Cardiac septum (tissue), 1 donor: ENCODE results near the gene ACSL4. TPM values are rescaled to one million over a fixed set of nuclear protein-coding genes. Genes with fewer than 3 reads are reported as not detected.
"Not testable (repeated sequence)": the region's sequence is repeated elsewhere in the genome, so short reads cannot be mapped to it uniquely, and the experiment has no call there.

Experiments used
- DNase-seq: peaks from one replicate; pipeline ENCODE4 v3.0.0-alpha.2; 2020; ENCODE audit warnings: low spot score
- intact Hi-C: fragments of 100-400 bp; cut with DNase I; formaldehyde crosslinking; loops from one replicate; pipeline ENCODE4 v1.14.0; 2022
- total RNA-seq: library from RNA; stranded (reverse); fragmentation: NEBNext Ultra II Directional; extraction: Animal tissue kit (Norgen Biotek cat#: 25700); gene quantifications from one replicate; pipeline ENCODE4 v1.2.1, GENCODE V29; 2021
- donor health status: DM: no; HTN: no; CAD: no.

Gene ACSL4
- total RNA-seq, 1 donor from 2014 or later, result 49.4 TPM

DNA sequence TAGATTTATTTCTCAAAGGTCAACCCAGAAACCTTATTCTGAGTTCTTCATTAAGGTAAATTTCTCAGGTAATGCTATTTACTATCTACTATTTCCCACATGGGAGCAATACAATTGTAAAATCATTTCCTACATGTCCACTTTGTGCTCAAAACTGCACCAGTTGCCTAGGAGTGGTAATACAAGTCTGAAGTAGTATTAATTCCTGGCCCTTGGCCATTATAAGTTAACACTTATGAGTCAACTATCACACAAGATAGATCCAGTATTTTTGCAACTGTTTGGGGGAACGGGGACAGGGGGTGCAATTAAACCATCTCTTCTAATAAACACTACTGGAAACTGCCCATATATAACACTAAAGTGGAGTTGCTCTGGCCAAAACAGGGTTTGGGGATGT lies 48.9 kb downstream of the ACSL4 start:
- intact Hi-C loops, result no loop called here
- DNase-seq, result no peak

DNA sequence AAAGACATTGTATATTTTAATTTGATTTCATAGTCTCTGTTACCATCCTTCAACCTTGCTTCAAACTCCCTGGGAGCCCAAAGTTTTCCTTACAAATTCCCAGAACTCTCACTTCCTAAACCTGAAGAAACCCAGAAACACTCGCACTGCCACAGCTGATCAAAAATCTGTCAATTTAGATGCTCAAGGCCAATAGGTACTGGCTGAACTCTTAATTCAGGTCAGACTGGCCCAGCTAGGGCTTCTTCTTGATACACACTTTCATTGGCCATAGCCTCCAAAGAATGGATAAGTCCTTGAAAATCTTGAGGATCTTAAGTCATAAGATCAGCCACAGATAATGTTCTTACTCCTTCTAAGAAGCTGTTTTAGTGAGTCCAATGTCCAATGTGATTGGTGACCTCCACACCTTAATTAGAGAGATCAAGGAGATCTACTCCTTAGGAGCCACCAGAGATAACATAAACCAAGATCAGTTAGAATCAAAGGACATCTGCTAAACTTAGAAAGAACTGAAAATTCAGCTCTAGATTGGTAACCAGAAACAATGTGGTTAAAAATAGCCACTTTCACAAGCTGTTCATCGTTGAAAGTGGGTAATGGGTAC lies 51.5 kb downstream of the ACSL4 start:
- intact Hi-C loops, result no loop called here
- no peak for DNase-seq

DNA sequence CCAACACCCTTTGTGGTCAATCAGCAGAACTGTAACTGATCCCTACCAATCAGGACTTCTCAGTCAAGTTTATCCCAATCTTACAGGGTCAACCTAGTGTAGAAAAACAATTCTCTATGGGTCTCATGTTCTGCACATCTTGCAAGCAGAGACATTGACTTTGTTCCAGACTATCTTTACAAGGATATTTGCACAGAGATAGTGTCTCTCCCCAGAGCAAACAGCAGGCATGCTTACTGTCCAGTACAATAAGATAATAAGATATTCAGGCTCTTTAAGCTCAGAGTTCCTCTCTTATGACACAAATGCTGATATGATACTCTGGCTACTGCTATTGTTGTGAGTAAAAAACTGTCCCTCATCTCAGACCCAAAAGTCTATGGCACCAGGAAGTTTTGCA lies 53.2 kb downstream of the ACSL4 start:
- no peak for DNase-seq
- intact Hi-C loops, result no loop called here

DNA sequence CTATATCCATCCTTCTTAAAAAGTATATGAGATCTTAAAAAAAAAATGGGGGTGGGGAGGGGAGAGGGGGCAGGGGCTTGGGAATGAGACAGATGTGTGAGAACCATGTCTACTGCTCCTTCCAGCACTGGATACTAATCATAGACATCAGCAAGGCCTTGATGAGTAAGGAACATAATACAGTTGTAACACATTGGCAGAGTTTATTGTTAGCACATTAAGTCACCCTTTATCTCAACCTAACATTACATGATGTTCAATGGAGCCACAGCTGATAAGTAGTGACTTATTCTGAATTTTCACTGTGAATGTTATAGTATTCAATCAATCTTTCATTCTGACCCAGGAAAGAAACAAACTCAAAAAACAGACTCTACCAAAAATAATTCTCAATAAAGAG lies 60.8 kb downstream of the ACSL4 start:
- intact Hi-C loops, result no loop called here
- DNase-seq, result no peak

DNA sequence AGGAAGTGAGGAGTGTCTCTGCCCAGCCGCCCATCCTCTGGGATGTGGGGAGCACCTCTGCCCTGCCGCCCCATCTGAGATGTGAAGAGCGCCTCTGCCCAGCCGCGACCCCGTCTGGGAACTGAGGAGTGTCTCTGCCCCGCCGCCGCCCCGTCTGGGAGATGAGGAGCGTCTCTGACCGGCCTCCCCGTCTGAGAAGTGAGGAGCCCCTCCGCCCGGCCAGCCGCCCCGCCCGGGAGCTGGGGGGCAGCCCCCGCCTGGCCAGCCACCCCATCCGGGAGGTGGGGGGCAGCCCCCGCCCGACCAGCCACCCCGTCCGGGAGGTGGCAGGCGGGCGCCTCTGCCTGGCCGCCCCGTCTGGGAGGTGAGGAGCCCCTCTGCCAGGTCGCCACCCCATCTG lies 61.9 kb downstream of the ACSL4 start:
- intact Hi-C loops, DNase-seq: not testable (repeated sequence)

- intact Hi-C loops, result no loop called here
- DNase-seq, result no peak
These were observed 65.1 kb downstream of the ACSL4 start for GRCh38 chrX:109667986-109668385.

DNA sequence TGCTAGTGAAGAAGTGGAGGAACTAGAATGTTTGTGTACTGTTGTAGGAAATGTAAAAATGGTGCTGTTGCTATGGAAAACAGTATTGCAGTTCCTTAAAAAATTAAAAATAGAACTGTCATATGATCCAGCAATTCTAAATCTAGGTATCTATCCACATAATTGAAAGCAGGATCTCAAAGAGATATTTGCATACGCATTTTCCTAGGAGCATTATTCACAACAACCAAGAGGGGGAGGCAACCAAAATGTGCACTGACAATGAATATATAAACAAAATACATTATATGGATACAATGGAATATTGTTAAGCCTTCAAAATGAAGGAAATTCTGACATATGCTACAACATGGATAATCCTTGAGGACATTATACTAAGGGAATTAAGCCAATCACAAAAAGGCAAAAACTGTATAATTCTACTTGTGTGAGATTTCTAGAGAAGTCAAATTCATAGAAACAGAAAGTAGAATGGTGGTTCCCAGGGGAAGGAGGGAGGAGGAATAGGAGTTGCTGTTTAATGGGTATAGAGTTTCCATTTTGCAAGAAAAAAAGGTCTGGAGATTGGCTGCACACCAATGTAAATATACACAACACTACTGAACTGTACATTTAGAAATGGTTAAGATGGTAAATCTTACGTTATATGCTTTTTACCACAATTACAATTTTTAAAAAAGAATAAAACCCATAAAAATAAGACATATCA lies 72.5 kb downstream of the ACSL4 start:
- intact Hi-C loops, result no loop called here
- no peak for DNase-seq

DNA sequence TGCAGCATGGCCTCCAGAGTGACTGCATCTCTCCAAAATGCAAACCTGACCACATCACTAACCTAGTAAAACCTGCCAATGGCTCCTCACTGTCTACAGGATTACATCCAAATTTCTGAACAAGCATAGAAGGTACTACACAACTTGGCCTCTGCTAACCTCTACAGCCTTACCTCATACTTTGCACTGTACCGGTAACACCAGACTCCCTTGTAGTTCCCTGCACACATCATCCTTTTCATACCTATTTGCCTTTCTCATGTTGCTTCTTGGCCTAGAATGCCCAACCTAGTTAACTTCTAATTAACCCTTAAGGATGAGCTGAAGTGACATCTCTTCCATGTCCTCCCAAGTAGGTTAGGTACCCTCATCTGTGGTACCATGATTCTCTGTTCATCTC lies 74.7 kb downstream of the ACSL4 start:
- intact Hi-C loops, result no loop called here
- no peak for DNase-seq

DNA sequence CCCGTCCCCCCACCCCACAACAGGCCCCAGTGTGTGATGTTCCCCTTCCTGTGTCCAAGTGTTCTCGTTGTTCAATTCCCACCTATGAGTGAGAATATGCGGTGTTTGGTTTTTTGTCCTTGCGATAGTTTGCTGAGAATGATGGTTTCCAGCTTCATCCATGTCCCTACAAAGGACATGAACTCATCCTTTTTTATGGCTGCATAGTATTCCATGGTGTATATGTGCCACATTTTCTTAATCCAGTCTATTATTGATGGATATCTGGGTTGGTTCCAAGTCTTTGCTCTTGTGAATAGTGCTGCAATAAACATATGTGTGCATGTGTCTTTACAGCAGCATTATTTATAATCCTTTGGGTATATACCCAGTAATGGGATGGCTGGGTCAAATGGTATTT lies 75.7 kb downstream of the ACSL4 start:
- DNase-seq, intact Hi-C loops: not testable (repeated sequence)

- intact Hi-C loops, result no loop called here
- DNase-seq, result no peak
These were observed 76.3 kb downstream of the ACSL4 start for GRCh38 chrX:109656774-109657173.

GRCh38 chrX:109655502-109656201 lies 77.4 kb downstream of the ACSL4 start:
- intact Hi-C loops, result no loop called here
- no peak for DNase-seq

GRCh38 chrX:109654516-109655109 lies 78.4 kb downstream of the ACSL4 start:
- DNase-seq, result no peak
- intact Hi-C loops, result no loop called here

DNA sequence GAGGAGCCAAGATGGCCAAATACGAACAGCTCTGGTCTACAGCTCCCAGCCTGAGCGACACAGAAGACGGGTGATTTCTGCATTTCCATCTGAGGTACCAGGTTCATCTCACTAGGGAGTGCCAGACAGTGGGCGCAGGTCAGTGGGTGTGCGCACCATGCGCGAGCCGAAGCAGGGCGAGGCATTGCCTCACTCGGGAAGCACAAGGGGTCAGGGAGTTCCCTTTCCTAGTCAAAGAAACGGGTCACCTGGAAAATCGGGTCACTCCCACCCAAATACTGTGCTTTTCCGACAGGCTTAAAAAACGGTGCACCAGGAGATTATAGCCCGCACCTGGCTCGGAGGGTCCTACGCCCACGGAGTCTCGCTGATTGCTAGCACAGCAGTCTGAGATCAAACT lies 88.4 kb downstream of the ACSL4 start:
- intact Hi-C loops, DNase-seq: not testable (repeated sequence)

GRCh38 chrX:109643687-109644086 lies 89.4 kb downstream of the ACSL4 start:
- DNase-seq, result no peak
- intact Hi-C loops, result no loop called here

GRCh38 chrX:109638158-109638557 lies 94.9 kb downstream of the ACSL4 start:
- DNase-seq, result no peak
- intact Hi-C loops, result loop anchor here (10.0 kb wide), 1 partner anchor 103 kb away; the partner anchor contains the start of gene NXT2

DNA sequence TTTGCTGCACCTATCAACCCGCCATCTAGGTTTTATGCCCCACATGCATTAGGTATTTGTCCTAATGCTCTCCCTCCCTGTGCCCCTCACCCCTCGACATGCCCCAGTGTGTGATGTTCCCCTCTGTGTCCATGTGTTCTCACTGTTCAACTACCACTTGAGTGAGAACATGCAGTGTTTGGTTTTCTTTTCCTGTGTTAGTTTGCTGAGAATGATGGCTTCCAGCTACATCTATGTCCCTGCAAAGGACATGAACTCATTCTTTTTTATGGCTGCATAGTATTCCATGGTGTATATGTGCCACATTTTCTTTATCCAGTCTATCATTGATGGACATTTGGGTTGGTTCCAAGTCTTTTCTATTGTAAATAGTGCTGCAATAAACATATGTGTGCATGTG lies 95.6 kb downstream of the ACSL4 start:
- not testable (repeated sequence) for DNase-seq

DNA sequence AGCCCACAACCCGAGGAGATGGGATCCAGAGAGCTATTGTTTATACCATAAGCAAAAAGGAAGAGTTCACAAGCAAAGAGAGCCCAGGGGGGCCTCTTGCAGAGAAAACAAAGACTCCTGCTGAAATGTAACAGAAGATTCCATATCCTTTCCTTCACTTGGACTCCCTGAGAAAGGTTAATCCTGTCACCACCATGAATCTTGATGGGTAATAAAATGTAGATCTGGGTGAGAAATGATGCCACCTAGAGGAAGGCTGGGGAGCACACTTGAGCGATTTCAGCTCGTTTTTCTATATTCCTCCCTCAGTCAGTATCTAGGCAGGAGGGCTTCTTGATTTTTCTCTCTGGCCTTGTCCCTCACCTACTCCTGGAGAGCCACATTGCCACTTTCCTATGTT lies 97.9 kb downstream of the ACSL4 start:
- intact Hi-C loops, result loop anchor here (10.0 kb wide), 1 partner anchor 100 kb away; the partner anchor contains the start of gene NXT2
- DNase-seq, result no peak

More for the DNA sequence above, 95.6 kb downstream of the ACSL4 start:
- intact Hi-C loops, result loop anchor here (10.0 kb wide), 1 partner anchor 103 kb away; the partner anchor contains the start of gene NXT2

DNA sequence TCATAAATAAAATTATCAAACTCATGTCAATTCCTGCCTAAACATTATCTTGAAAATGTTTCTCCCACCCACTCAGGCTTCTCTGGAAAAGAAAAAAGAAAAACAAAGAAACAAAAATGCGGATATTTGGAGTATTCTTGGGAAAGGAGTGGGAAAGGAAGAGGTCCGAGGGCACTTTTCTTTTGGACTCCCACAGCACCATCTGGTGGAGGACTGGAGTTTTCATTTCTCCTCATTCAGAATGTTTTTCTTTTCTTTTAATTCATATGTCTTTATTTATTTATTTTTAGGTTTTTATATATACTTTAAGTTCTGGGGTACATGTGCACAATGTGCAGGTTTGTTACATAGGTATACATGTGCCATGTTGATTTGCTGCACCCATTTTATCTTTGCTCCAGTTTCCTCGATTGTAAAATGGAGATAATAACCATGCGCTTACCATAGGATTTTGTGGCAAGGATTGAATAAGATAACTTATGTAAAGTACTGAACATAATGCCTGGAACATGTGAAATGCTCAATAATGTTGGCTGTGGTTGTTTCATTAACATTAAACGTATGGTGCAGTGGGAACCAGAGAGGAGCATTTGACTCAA lies 100.1 kb downstream of the ACSL4 start:
- DNase-seq, result no peak
- intact Hi-C loops, result loop anchor here (5.0 to 10.0 kb wide), 2 partner anchors 98 to 146 kb away; partner anchors contain the start of gene NXT2

DNA sequence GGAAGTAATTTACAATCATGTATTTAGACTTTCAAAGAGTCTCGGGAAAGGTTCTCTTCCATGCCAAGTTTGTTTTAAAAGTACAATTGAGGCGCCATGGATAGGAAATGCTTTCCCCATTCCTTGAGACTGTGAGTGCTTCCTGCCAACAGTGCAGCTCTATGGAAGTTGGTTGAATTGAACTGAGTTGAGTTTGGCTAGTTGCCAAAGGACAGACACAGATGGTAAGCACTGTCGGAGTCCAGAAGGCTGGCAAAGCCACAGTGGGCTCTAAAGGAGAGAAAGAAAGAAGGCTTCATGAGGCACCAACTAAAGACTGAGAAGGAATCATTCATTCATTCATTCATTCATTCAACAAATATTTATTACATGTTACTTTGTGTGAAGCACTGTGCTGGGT lies 103.7 kb downstream of the ACSL4 start:
- intact Hi-C loops, result no loop called here
- DNase-seq, result no peak

DNA sequence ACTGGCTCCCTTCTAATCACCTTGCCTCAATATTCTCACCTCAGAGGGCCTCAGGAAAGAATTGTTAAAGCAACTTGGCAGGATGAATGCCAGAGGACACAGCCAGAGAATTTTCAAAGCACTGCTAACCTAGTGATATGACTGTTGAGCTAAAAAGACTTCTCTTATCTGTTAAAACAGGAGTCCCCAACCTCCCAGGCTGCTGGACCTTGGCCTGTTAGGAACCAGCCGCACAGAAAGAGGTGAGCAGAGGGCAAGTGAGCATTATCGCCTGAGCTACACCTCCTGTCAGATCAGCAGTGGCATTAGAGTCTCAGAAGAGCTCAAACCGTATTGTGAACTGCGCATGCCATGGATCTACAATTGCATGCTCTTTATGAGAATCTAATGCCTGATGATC lies 106.4 kb downstream of the ACSL4 start:
- intact Hi-C loops, result no loop called here
- DNase-seq, result no peak
